Subcutaneous adipose tissue (tissue), 4 donors: ENCODE results near the gene TNK1. TPM values are rescaled to one million over a fixed set of nuclear protein-coding genes. Genes with fewer than 3 reads are reported as not detected.

Experiments used
- CTCF ChIP-seq: fragments of 450-650 bp; IDR thresholded peaks from one replicate; pipeline ENCODE4 v1.5.1; 2016; ENCODE audit warnings: low read depth, mild to moderate bottlenecking, control low read depth, antibody characterized with exemption, moderate library complexity
- total RNA-seq, 4 donors: library from RNA; depleted of rRNA; stranded (reverse); fragments of >200 nt; gene quantifications; one replicate each; pipeline ENCODE4 v1.1.0, GENCODE V29; 2016

TNK1 gene
- total RNA-seq, 4 donors from 2014 or later = 0.51 to 1.9 (median 1.1) TPM

DNA sequence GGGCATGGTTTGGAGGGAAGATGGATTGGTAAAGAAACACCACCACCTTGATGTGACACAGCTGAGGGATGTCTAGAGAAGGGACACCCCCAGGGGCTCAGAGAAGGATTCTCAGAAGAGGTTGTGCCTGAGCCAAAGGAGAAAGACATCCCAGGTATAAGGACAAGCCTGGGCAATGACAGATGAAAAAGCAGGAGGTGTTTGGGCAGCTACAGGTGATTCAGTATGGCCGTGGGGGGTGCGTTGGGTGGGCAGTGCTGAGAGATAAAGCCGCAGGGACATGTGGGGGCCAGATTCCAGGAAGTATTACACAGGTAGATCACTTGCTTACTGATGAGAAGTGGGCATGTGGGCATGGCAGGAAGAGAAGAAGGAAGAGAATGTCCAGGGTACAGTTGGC is 19.0 kb upstream of the TNK1 start:
- no peak for TF ChIP-seq CTCF

DNA sequence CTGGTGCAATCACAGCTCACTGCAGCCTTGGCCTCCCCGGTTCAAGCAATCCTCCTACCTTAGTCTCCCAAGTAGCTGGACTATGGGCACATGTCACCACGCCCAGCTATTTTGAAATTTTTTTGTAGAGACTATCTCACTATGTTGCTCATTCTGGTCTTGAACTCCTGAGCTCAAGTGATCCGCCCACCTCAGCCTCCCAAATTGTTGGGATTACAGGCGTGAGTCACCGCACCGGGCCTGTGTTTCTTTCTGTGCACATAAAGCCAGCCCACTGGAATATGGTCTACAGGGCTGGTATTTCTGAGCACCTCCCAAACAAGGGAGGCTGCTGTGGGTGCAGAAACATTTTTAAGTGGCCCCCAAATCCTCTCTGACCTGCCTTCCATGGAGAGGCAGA is 17.6 kb upstream of the TNK1 start:
- TF ChIP-seq CTCF = no peak

- TF ChIP-seq CTCF = no peak
These were observed 13.8 kb upstream of the TNK1 start for GRCh38 chr17:7367083-7367482.

- no peak for TF ChIP-seq CTCF
These were observed 12.8 kb upstream of the TNK1 start for GRCh38 chr17:7367918-7368598.

- no peak for TF ChIP-seq CTCF
These were observed 11.1 kb upstream of the TNK1 start for GRCh38 chr17:7369825-7370224.

- no peak for TF ChIP-seq CTCF
These were observed 10.0 kb upstream of the TNK1 start for GRCh38 chr17:7370853-7371252.

DNA sequence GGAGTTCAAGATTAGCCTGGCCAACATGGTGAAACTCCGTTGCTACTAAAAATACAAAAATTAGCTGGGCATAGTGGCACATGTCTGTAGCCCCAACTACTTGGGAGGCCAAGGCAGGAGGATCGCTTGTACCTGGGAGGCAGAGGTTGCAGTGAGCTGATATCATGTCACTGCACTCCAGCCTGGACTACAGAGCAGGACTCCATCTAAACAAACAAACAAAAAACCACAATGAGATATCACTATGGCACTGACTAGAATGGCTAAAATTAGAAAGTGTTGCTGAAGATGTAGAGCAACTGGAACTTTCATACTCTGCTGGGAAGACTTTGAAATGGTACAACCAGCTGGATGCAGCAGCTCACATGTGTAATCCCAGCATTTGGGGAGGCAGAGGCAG is 6.5 kb upstream of the TNK1 start:
- no peak for TF ChIP-seq CTCF
